Neuronal stem cell (in vitro differentiated cells): ENCODE measurements around the gene EIPR1.

Experiments
- DNase-seq: peaks from one replicate; pipeline ENCODE4 v3.0.0-alpha.2; 2013; ENCODE audit warnings: low spot score
- H2AFZ ChIP-seq: one replicate; pipeline ENCODE4 v1.6.1; 2013; ENCODE audit warnings: mild to moderate bottlenecking, low read length, inconsistent platforms
- H2AK5ac ChIP-seq: 2 replicates; pipeline ENCODE4 v1.6.1; 2013; ENCODE audit warnings: low read depth, mild to moderate bottlenecking, inconsistent platforms, low read length, moderate library complexity, mixed read lengths
- H2BK120ac ChIP-seq: 2 replicates; pipeline ENCODE4 v1.6.1; 2013; ENCODE audit warnings: low read depth, mild to moderate bottlenecking, inconsistent platforms, low read length, moderate library complexity, mixed read lengths
- H2BK12ac ChIP-seq: one replicate; pipeline ENCODE4 v1.6.1; 2013; ENCODE audit warnings: low read length, inconsistent platforms
- H2BK15ac ChIP-seq: 2 replicates; pipeline ENCODE4 v1.6.1; 2013; ENCODE audit warnings: mild to moderate bottlenecking, low read length, inconsistent platforms, mixed read lengths
- H2BK5ac ChIP-seq: one replicate; pipeline ENCODE4 v1.6.1; 2013; ENCODE audit warnings: inconsistent platforms, mild to moderate bottlenecking, low read length, moderate library complexity
- H3K14ac ChIP-seq: one replicate; pipeline ENCODE4 v1.6.1; 2013; ENCODE audit warnings: low read length, inconsistent platforms
- H3K18ac ChIP-seq: 2 replicates; pipeline ENCODE4 v1.6.1; 2013; ENCODE audit warnings: low read length, inconsistent platforms
- H3K23ac ChIP-seq: 2 replicates; pipeline ENCODE4 v1.6.1; 2013; ENCODE audit warnings: low read depth, mild to moderate bottlenecking, mixed read lengths, low read length, inconsistent platforms; ENCODE audit not compliant: poor library complexity
- H3K27ac ChIP-seq: replicated peaks from 3 replicates; pipeline ENCODE4 v1.5.1; 2013; ENCODE audit warnings: low read length, inconsistent platforms
- H3K27me3 ChIP-seq, 3 experiments: 2 replicates each; pipeline ENCODE4 v1.6.1; 2013; ENCODE audit warnings: low read length in 3 of 3, mild to moderate bottlenecking in 2 of 3, inconsistent platforms in 1 of 3, low read depth in 1 of 3, mixed read lengths in 1 of 3, moderate library complexity in 1 of 3; ENCODE audit not compliant: control insufficient read depth in 3 of 3, insufficient read depth in 3 of 3
- H3K36me3 ChIP-seq, 2 donors: replicated peaks in 1 of 2; 2 replicates each; pipeline ENCODE4 v1.6.1; 2013; ENCODE audit warnings: low read length in 2 of 2; ENCODE audit not compliant: control insufficient read depth in 2 of 2, insufficient read depth in 2 of 2
- H3K4ac ChIP-seq: 2 replicates; pipeline ENCODE4 v1.6.1; 2013; ENCODE audit warnings: inconsistent platforms, mild to moderate bottlenecking, low read length, moderate library complexity
- H3K4me1 ChIP-seq, 2 donors: 1 replicate in 1 of 2; 2 replicates in 1 of 2; pipeline ENCODE4 v1.6.1; 2013; ENCODE audit warnings: low read length in 2 of 2, low read depth in 1 of 2; ENCODE audit not compliant: control insufficient read depth in 2 of 2, insufficient read depth in 1 of 2
- H3K4me2 ChIP-seq: one replicate; pipeline ENCODE4 v1.6.1; 2013; ENCODE audit warnings: mild to moderate bottlenecking, low read length, inconsistent platforms; ENCODE audit not compliant: insufficient read depth, poor library complexity, severe bottlenecking
- H3K4me3 ChIP-seq, 2 donors: 2 replicates each; pipeline ENCODE4 v1.5.1; 2013; ENCODE audit warnings: low read length in 2 of 2, mild to moderate bottlenecking in 2 of 2, inconsistent platforms in 1 of 2, moderate library complexity in 1 of 2
- H3K79me1 ChIP-seq: one replicate; pipeline ENCODE4 v1.6.1; 2013; ENCODE audit warnings: low read depth, mild to moderate bottlenecking, inconsistent platforms, low read length, moderate library complexity
- H3K9ac ChIP-seq: one replicate; pipeline ENCODE4 v1.6.1; 2013; ENCODE audit warnings: mild to moderate bottlenecking, low read depth, low read length, inconsistent platforms; ENCODE audit not compliant: poor library complexity
- H3K9me3 ChIP-seq, 2 donors: replicated peaks in 1 of 2; 2 replicates each; pipeline versions ENCODE3 to v1.6.1; 2013; ENCODE audit warnings: low read length in 2 of 2, mild to moderate bottlenecking in 2 of 2, inconsistent platforms in 1 of 2, low read depth in 1 of 2, mixed read lengths in 1 of 2, moderate library complexity in 1 of 2; ENCODE audit not compliant: control insufficient read depth in 2 of 2, insufficient read depth in 1 of 2
- H4K8ac ChIP-seq: one replicate; pipeline ENCODE4 v1.6.1; 2013; ENCODE audit warnings: low read depth, mild to moderate bottlenecking, inconsistent platforms, low read length, moderate library complexity
- H4K91ac ChIP-seq: one replicate; pipeline ENCODE4 v1.6.1; 2013; ENCODE audit warnings: low read length, low read depth, mild to moderate bottlenecking, inconsistent platforms; ENCODE audit not compliant: poor library complexity
- WGBS, 2 donors: extraction: QIAGEN DNeasy Blood & Tissue Kit; methylation state at CpG; one replicate each; pipeline ENCODE4 v1.1.7; 2013; ENCODE audit warnings: missing lambda C conversion rate in 2 of 2, mixed read lengths in 1 of 2; ENCODE audit not compliant: insufficient read length in 2 of 2, insufficient replicate concordance in 1 of 2; ENCODE audit errors: extremely low coverage in 2 of 2; 5-methylcytosine and 5-hydroxymethylcytosine counted together

Gene EIPR1

DNA sequence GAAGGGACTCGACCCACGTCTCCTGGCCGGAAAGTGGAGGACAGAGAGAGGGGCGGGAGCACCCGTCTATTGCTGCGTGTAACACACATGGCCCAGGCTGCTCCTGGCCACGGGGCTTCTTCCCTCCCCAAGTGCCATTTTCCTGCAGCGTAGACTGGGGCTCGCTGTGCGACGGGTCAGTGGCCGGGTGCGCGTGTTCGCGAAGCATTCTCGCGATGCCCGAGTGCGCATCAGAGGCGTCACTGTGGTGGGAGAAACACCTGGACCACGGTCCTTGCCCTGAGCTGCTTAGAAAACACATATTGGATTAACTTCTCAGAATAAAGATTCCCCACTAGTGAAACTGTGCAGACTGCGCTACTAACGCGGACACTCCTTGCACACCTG, 200.8 kb downstream of the EIPR1 start:
- Histone ChIP-seq H3K27ac (no peak overlapping the region), H3K4me1 (no peaks in the 10 kb centered on the region), H2AFZ (no peak overlapping the region), H3K14ac (no peak overlapping the region), H3K4ac (no peak overlapping the region), H2BK12ac (peak overlapping the region; percentile 27), H3K27me3 (no peaks in the 10 kb centered on the region), H4K91ac (no peak overlapping the region), H3K79me1 (peaks cover 6% of the 10 kb centered on the region), H2BK15ac (no peak overlapping the region), H2BK120ac (no peak overlapping the region), H3K9ac (peak overlapping the region; percentile 47), H2BK5ac (no peak overlapping the region), H3K9me3 (no peaks in the 10 kb centered on the region), H3K23ac (no peak overlapping the region), H4K8ac (no peak overlapping the region), H3K4me3 (no peak overlapping the region), H3K36me3 (peaks cover 5 to 11% of the 10 kb centered on the region in 2 donors), H2AK5ac (peak overlapping the region; percentile 25), H3K18ac (peak overlapping the region; percentile 13), H3K4me2 (no peak overlapping the region)
- WGBS, 2 donors, result no CpG with 5 or more reads among the region's 25 CpGs
- DNase-seq, result no peak

DNA sequence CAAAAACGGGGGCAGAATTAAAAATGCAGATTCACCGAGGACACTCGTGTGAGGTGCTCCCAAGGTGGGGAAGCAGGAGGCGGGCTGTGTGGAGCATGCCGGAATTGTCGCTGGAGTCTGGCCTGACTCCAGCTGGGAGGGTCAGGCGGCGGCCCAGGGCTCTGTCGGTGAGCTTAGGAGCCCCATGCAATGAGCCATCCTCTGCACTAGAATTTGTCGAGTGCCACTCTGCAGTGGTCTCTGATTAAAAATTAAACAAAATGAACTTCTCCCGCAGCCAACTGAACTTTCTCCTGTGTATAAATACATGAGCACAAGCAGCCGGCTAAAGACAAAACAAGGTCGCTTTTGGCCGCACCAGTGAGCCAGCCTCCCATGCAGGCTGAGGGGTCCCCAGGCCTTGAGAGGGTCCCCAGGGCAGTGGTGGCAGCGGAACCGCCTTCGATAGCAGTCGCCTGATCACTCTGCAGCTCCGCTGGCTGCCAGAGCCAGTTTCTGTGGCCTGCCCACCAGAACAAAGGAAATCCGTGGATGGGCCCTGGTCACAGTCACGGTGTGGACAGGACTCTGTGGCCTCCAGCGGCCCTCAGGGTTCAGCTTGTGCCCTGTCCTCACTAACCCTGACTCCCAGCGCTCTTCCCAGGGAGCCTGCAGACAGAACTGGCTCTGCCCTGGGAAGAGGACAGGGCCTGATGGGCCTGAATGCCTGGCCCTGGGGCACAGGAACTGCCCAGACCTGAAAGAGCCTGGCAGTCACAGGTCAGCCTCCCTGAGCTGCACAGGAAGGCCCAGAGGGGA, 201.3 kb downstream of the EIPR1 start:
- Histone ChIP-seq H2BK5ac (no peak overlapping the region), H2BK120ac (no peak overlapping the region), H3K4ac (no peak overlapping the region), H3K79me1 (peaks cover 6% of the 10 kb centered on the region), H4K8ac (no peak overlapping the region), H2BK15ac (no peak overlapping the region), H3K27me3 (no peaks in the 10 kb centered on the region), H3K18ac (peak overlapping the region; percentile 13), H3K14ac (no peak overlapping the region), H4K91ac (no peak overlapping the region), H3K36me3 (peaks cover 7 to 16% of the 10 kb centered on the region in 2 donors), H3K4me1 (no peaks in the 10 kb centered on the region), H2AFZ (no peak overlapping the region), H2AK5ac (peak overlapping the region; percentile 25), H2BK12ac (no peak overlapping the region), H3K23ac (no peak overlapping the region), H3K9ac (peak overlapping the region; percentile 50), H3K9me3 (no peaks in the 10 kb centered on the region), H3K27ac (no peak overlapping the region), H3K4me3 (no peak overlapping the region), H3K4me2 (no peak overlapping the region)
- no CpG with 5 or more reads among the region's 23 CpGs for WGBS, 2 donors
- no peak for DNase-seq

DNA sequence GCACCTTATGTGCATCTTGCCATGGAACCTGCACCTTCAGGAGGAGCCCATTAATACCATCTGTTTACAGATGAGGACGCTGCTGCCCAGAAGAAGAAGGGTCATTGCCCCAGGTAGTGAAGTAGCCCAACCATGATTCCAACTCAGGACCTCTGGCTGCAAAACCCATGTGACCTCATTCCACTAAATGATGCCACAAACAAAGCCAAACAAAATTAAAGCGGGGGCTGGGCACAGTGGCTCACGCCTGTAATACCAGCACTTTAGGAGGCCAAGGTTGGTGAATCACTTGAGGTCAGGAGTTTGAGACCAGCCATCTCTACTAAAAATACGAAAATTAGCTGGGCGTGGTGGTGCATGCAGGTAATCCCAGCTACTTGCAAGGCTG, 202.1 kb downstream of the EIPR1 start:
- H3K14ac ChIP-seq, result no peak overlapping the region
- no peaks in the 10 kb centered on the region for H3K9me3 ChIP-seq
- H3K23ac ChIP-seq, result no peak overlapping the region
- WGBS, 2 donors, result no CpG with 5 or more reads among the region's 5 CpGs
- no peaks in the 10 kb centered on the region for H3K27me3 ChIP-seq
- no peak overlapping the region for H3K9ac ChIP-seq
- no peak overlapping the region for H3K27ac ChIP-seq
- no peak overlapping the region for H4K91ac ChIP-seq
- H2BK5ac ChIP-seq, result no peak overlapping the region
- no peak overlapping the region for H2AFZ ChIP-seq
- H3K18ac ChIP-seq, result no peak overlapping the region
- DNase-seq, result no peak
- H3K4me2 ChIP-seq, result no peak overlapping the region
- no peak overlapping the region for H4K8ac ChIP-seq
- no peak overlapping the region for H3K4me3 ChIP-seq
- no peak overlapping the region for H2BK12ac ChIP-seq
- H3K36me3 ChIP-seq, result peaks cover 6 to 16% of the 10 kb centered on the region in 2 donors
- H3K4me1 ChIP-seq, result no peaks in the 10 kb centered on the region
- no peak overlapping the region for H2BK120ac ChIP-seq
- peaks cover 2% of the 10 kb centered on the region for H3K79me1 ChIP-seq
- H2AK5ac ChIP-seq, result no peak overlapping the region
- no peak overlapping the region for H3K4ac ChIP-seq
- H2BK15ac ChIP-seq, result no peak overlapping the region

DNA sequence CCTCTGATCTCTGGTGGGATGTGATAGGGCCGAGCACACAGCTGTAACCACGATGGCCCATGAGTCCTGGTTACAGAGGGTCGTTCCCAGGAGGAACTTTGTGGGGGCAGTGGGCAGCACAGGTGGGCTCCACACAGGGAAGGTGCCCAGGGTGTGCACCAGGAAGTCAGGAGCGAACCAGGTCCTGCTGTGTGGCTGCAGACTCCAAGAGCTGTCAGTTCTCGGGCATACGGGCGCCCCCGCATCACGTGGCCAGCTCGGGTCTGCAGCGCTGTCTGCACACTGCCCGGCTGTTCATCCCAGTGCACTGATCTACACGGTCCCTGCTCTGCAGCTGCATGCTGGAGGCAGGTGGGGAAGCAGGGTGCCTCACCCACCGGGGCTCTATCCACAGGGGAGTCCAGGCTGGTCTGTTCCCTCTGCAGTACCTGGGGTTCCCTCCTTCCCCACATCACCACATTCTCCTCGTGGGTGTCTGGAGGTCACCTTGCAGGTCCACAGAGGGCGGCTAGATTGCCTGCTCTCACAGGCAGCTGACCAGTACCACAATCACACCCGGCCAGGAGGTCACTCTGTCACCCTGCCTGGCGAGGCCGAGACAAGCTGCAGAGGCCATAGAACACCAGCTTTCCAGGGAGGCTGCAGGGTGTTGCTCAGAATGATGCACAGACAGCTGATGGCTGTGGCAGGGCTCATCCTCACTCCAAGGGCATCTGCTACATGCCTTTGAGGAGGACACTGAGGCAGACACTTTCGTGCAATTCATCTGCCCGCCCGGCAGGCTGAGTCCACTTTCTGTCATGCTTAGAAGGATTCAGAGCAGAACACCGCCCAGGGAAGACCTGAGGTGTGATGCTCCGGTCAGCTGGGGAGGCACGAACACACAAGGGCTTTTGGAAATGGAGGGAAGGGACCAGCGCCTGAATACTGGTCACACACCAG, 202.7 kb downstream of the EIPR1 start:
- Histone ChIP-seq H2BK5ac (peak overlapping the region; percentile 59), H3K4me1 (no peaks in the 10 kb centered on the region), H2BK15ac (no peak overlapping the region), H2AK5ac (no peak overlapping the region), H3K9me3 (no peaks in the 10 kb centered on the region), H2AFZ (no peak overlapping the region), H3K23ac (no peak overlapping the region), H3K4me2 (no peak overlapping the region), H3K18ac (peak overlapping the region; percentile 72), H3K14ac (peak overlapping the region; percentile 58), H2BK12ac (no peak overlapping the region), H3K36me3 (peaks cover 6 to 16% of the 10 kb centered on the region in 2 donors), H4K91ac (peak overlapping the region; percentile 93), H3K27ac (no peak overlapping the region), H2BK120ac (no peak overlapping the region), H4K8ac (no peak overlapping the region), H3K4ac (no peak overlapping the region), H3K4me3 (peak overlapping the region in 1 of 2 donors; percentile 21), H3K79me1 (no peaks in the 10 kb centered on the region), H3K27me3 (no peaks in the 10 kb centered on the region), H3K9ac (peak overlapping the region; percentile 15)
- WGBS, 2 donors, result no CpG with 5 or more reads among the region's 26 CpGs
- no peak for DNase-seq
